Measurements from ENCODE around the gene PNLIPRP3.

Gene PNLIPRP3

GRCh38 chr10:116451711-116452337 lies 24.2 kb downstream of the PNLIPRP3 start:
- DNase-seq: no peak

DNA sequence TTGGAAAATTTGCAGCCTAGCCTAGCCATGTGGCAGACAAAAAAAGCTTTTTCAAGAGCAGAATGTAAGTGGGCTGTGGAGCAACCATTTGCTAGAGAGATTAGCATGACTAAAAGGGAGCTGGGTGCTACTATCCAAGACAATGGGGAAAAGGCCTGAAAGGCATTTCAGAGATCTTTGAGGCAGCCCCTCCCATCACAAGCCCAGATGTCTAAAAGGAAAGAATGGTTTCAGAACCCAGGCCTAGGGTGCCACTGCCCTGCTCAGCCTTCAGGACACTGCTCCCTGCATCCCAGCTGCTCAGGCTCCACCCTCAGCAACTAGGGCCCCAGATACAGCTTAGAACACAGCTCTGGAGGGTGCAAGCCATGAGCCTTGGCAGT lies 24.7 kb downstream of the PNLIPRP3 start:
- no peak for DNase-seq

DNA sequence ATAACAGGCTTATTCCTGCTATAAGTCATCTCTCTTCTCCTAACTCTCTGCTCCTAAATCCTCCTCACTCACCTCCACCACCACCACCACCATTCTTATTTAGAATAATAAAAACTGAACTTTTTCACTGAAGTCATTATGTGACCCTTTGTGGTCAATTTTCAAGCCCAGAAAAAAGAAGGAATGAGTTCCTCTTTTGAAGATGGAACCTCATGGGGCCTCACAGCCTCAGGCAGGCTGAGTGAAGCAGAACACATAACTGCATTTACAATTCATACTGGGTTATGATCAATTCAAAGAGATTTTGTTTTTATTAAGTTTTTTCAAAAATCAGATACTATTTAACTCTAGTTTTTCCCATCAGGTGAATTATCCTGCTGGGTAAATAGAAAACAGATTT lies 29.8 kb downstream of the PNLIPRP3 start:
- DNase-seq: no peak

DNA sequence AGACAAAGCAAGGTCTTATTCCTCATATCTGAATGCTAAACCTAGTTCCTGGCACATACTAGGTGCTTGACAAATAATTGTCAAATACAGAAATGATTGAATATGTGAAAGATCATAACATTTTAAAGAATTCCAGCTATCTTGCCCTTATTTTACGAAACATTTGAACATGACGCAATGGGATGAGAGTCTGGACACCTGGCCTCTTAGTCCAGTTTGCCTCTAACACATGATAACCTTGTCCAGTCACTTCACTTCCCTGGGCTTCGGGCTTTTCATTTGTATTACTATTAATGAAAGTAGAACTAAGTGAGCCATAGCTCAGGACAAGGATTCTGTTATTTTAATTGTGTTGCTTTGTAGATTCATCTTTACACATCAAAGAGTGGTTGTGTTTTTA lies 32.6 kb downstream of the PNLIPRP3 start:
- DNase-seq: no peak

- DNase-seq: no peak
Observed at GRCh38 chr10:116461680-116462079, 34.0 kb downstream of the PNLIPRP3 start.

DNA sequence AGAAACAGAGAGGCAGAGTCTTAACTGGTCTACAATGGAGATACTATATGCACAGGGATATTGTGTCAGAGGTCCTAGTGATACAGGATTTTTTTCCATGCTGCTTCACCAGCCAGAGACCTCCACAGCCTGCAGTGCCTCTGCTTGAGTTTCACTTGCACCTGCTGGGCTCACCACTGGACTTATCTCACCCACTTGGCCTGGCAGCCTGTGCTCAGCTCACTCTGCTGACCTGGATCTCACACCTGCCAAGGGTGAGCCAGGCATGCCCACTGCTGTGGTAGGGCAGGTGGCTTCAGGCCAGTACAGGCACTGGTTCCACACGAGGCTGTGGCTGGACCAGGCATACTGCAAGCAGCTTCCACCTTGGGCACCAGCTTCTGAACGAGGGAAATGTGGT lies 36.6 kb downstream of the PNLIPRP3 start:
- DNase-seq: no peak

DNA sequence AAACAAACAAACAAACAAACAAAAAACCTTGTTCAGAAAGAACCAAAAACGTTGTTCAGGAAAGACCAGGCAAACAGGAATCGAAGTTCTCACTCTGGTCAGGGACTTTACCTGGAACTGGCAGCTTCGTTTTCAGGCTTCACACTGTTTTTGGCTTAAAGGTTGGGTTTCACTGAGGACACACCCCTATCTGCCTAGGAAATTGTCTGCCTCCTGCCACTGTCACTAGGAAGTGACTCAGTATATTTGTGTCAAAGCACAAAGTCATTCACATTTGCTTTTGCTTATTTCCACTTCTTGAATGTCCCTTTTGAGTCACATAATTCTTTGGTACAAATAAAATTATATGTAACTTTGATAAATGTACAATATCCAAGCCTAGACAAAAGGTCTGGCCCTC lies 37.9 kb downstream of the PNLIPRP3 start:
- DNase-seq: no peak

DNA sequence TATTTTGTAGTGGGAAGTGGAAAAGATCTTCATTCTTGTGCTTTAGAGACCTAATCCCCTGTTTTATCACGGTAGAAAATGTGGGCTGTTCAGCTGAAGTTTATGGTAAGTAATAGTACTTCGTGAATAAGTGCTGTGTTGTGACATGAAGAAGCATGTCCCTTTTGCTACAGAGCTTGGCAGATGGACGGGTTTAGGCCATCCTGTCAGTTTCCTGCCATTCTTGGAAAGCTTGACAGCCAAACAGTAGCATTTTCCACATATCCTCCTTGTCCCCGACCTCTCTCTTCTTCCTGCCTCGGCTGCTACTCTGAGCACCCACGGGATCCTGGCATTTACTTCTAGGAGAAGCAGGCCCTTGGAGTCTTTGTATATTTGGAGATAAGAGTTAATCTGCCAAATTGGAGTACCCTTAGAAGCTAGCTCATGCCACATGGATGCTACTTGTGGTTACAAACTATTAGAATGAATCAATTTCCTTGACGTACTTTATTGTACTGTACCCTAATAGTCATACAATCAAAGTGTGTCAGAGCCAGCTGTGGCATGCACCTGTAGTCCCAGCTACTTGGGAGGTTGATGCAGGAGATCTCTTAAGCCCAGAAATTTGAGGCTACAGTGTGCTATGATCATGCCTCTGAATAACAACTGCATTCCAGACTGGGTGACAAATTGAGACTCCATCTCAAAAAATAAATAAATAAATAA lies 39.2 kb downstream of the PNLIPRP3 start:
- DNase-seq: no peak

GRCh38 chr10:116469437-116469836 lies 41.8 kb downstream of the PNLIPRP3 start:
- no peak for DNase-seq

DNA sequence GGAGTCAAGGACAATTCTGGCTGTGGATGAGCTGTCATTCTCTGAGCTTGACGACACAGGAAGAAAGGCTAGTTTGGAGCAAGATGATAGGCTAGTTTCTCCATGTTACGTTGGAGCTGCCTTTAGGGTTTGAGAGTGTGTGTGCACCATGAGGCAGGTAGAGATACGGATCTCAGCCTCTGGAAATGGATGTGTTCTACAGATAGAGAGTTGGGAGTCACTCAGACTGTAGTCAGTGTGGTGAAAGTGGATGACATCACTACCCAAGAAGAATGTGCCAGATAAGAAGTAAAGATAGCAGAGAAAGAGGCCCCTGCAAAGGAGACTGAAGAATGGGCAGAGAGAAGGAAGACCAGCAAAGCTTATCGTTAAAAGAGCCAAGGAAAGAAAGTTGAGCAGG lies 42.4 kb downstream of the PNLIPRP3 start:
- DNase-seq: no peak

DNA sequence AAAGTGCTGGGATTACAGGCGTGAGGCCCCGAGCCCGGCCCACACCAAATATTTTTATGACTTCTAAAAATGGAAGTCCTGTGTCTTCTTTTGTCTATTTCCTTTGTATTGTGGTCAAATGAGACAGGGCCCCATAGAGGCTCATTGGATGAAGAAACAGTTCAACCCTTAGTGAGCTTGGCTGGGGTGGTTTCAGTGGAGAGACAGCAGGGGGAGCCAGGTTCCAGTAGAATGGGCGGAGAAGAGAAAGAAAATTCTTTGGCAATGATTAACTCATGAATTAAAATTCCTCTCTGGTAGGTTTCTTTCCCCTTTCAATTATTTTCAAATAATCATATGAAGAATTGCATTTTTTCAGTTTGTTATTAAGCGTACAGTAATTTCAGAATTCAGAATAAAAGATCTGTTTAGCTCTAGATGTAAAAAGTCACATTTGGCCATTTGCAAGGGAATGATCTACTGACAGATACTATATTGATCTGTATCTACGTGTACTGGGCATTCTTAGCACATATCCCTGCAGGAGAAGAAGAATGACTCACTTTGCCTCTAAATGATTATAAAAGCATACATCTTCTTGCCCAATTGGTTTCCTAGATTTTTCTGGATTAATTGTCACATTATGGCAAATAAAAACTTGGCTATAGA lies 43.2 kb downstream of the PNLIPRP3 start:
- DNase-seq: peak; percentile 5

- DNase-seq: no peak
Observed at GRCh38 chr10:116472891-116473290, 45.2 kb downstream of the PNLIPRP3 start.

DNA sequence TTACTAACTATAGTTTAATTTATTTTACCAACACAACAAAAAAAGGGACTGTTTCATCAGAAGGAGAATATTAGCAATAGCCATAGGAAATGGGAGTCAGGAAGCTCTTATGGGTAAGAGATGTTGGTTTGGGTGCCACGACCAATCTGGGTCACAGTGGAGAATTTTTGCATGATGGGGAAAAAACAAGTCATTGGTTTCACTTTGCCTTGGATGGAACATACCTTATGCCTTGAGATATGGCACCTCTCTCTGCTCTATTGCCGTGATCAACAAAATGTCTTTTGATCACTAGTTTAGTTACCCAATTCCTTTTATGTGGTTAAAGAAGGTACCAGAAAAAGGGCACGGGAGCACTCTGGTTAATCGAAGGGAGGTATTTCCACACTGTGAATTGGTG lies 48.2 kb downstream of the PNLIPRP3 start:
- DNase-seq: no peak

DNA sequence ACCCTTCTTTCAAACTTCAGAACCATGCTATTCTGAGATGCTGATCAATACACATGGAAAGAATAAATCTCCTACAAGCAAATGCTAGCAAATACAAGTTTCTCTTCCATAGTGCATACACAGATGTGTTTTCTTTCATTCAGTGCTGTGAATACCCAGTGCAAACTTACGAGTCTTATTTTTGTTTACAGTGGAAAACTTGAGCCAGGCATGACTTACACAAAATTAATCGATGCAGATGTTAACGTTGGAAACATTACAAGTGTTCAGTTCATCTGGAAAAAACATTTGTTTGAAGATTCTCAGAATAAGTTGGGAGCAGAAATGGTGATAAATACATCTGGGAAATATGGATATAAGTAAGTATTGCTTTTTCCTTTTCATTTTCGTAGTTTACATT lies 48.8 kb downstream of the PNLIPRP3 start:
- no peak for DNase-seq

DNA sequence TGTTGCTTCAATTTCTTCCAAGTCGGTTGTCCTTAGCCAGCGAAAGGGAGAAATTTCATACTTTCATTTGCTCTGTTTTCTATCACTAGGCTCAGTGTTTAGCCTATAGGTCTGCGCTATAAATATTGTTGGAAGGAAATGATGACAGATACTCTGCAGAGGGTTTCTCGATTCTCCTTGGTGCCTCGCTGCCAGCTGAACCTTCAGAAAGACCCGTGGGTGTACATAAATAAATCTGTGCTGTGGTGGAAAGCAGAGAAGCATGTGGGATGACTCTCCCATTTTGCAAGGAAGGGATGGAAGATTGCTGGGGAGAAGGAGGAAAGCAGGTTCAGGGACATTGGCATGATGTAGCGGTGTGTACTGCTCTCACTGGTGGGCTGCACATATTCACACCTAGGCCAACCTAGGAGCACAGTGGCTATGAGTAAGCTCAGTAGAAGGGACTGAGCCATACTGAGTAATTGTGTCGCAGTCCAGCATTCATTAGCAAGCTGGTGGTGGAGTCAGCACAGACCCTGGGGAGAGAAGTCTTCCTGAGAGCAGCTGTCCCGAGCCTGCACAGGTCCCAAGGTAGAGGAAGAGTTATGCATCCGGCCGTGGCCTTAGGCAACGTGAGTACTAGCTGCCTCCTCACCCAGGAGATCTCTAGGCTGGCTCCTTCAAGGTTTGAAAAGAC lies 50.5 kb downstream of the PNLIPRP3 start:
- no peak for DNase-seq

DNA sequence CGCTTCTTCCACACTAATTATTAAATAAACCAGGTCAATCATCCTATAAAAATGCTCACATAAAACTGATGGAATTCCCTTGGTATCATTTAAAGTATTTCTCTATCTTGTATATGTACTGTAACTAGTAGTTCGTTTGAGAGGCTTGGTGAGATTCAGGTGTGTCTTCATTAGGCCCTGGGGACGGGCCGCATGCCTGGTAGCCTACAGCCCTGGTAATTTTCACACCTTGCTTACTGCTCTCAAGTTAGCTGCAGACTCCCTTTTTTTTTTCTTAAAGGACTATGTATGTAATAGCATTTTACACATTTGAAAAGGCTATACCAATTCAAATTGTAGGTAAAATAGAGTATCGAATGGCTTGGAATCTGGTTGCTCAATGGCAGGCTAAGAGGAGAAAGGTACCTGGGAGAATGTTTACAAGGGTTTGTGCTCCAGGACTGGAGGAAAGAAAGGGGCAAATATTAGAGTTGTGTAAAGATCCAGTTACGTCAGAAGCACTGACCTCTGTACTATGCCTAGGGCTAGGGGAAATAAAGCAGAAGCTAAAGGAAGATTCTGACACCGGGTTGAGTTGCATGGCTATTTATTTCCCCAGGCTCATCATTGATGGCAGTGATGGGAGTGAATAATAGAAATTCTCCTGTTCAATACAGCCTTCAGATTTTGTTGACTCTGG lies 59.3 kb downstream of the PNLIPRP3 start:
- no peak for DNase-seq

GRCh38 chr10:116487522-116488430 lies 60.1 kb downstream of the PNLIPRP3 start:
- no peak for DNase-seq

- DNase-seq: no peak
Observed at GRCh38 chr10:116489460-116489859, 61.8 kb downstream of the PNLIPRP3 start.

GRCh38 chr10:116490028-116490662 lies 62.5 kb downstream of the PNLIPRP3 start:
- peak; percentile 31 for DNase-seq

DNA sequence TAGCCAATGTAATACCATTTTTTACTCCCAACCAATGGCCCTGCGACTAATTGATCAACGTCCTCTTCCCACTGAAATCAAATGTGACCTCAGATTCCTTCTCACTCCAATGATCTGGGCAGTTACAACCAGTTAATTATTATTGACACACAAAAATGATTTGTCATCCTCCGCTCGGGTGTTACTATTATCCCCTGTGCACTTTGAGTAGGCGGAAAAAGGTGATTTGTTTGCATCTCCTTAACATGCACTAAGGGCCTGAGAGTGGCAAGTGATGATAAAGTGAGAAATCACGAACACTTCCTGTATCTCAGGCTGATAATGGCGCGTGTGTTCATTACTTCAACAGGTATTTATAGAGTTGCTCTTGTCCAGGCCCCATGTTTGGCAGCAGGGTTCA lies 77.1 kb downstream of the PNLIPRP3 start:
- DNase-seq: no peak

DNA sequence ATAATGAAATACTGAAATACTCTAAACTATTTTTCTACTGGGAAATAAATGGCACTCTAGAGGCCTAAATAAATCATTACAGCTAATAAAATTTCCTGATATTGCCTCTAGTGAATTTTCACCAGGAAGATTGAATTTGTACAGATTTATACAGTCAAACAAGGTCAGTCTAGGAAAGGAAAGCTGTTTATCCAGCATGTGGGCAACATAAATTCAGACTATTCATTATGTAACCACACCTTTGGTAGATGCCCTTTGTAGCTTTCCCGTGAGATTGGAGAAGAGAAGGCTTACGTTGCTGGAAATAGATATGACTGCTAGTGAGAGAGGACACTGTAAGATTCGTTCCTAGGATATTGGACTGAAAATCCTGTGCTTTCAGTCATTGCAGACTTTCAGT lies 82.9 kb downstream of the PNLIPRP3 start:
- no peak for DNase-seq

DNA sequence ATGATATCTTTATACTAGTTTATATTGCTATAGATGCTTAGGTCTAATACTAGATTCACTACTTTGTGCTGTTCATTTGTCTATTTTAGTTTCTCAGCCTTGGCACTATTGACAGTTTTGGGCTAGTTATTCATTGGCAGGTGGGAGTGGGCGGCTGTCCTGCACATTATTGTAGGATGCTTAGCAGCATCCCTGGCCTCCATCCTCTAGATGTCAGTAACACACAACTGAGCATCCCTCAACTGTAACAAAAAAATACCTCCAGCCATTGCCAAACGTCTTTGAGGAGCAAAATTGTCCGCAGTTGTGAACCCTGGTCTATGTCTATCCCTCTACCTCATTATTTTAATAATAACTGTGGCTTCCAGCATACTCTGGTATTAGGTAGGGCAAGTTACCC lies 83.7 kb downstream of the PNLIPRP3 start:
- no peak for DNase-seq
